CD4-positive, alpha-beta T cell treated with Interleukin-1 beta for 1 hour (primary cell): Measurements from ENCODE around the gene MIB1.
A peak's percentile ranks its signal among the peaks of the same experiment; 100 is the strongest.
"Not testable (repeated sequence)": the region's sequence is repeated elsewhere in the genome, so short reads cannot be mapped to it uniquely, and the experiment has no call there.

ENCODE experiments used
- DNase-seq, 2 donors: peaks; one replicate each; pipeline ENCODE4 v3.0.0-alpha.2; 2020 to 2022

Gene MIB1

GRCh38 chr18:21740538-21741311 lies at the start of gene MIB1:
TSS of gene MIB1 (plus strand) at chr18:21740792. CDS start at chr18:21741584, 792 bp downstream.
- DNase-seq = peak; percentile 97

GRCh38 chr18:21693322-21693721 lies 47.3 kb upstream of the MIB1 start:
- no peak for DNase-seq

GRCh38 chr18:21700528-21701075 lies 40.0 kb upstream of the MIB1 start:
- no peak for DNase-seq

GRCh38 chr18:21701621-21702020 lies 39.0 kb upstream of the MIB1 start:
- no peak for DNase-seq

GRCh38 chr18:21702602-21703001 lies 38.0 kb upstream of the MIB1 start:
- DNase-seq = no peak

GRCh38 chr18:21703241-21703820 lies 37.3 kb upstream of the MIB1 start:
- peak; percentile 20 to 40 for DNase-seq

GRCh38 chr18:21704603-21705364 lies 35.8 kb upstream of the MIB1 start, which contains the start of gene ABHD3:
TSS of gene ABHD3 (minus strand) at chr18:21704774. CDS start at chr18:21704665, 109 bp downstream.
- peak; percentile 91 to 92 for DNase-seq

- no peak for DNase-seq
Observed at GRCh38 chr18:21706386-21706865, 34.2 kb upstream of the MIB1 start.

- DNase-seq = not testable (repeated sequence)
Observed at GRCh38 chr18:21707130-21707529, 33.5 kb upstream of the MIB1 start.

- DNase-seq = no peak
Observed at GRCh38 chr18:21714474-21714873, 26.1 kb upstream of the MIB1 start.

GRCh38 chr18:21722687-21723086 lies 17.9 kb upstream of the MIB1 start:
- no peak for DNase-seq

- DNase-seq = no peak
Observed at GRCh38 chr18:21725201-21725600, 15.4 kb upstream of the MIB1 start.

- DNase-seq = no peak
Observed at GRCh38 chr18:21727702-21728101, 12.9 kb upstream of the MIB1 start.

GRCh38 chr18:21733011-21733410 lies 7.6 kb upstream of the MIB1 start:
- no peak for DNase-seq

GRCh38 chr18:21735452-21736015 lies 5.1 kb upstream of the MIB1 start:
- DNase-seq = peak; percentile 44 to 70

- DNase-seq = not testable (repeated sequence)
Observed at GRCh38 chr18:21736926-21737325, 3.7 kb upstream of the MIB1 start.

GRCh38 chr18:21739604-21740537 lies 721 bp upstream of the MIB1 start:
- DNase-seq = no peak

- no peak for DNase-seq
Observed at GRCh38 chr18:21741312-21741561, 645 bp downstream of the MIB1 start.

GRCh38 chr18:21741562-21742314 lies 1.1 kb downstream of the MIB1 start:
- peak; percentile 7 to 21 for DNase-seq

GRCh38 chr18:21742315-21742687 lies 1.7 kb downstream of the MIB1 start:
- DNase-seq = no peak

- peak in 1 of 2 donors; percentile 19 for DNase-seq
Observed at GRCh38 chr18:21743166-21743832, 2.7 kb downstream of the MIB1 start.
